GM13977 (cell line): Measurements from ENCODE around the gene RHO.

Experiments
- DNase-seq: peaks from one replicate; pipeline ENCODE4 v3.0.0; 2012; ENCODE audit warnings: low spot score
- in situ Hi-C: fragments of 300-500 bp; cut with MboI; formaldehyde crosslinking; loops from one replicate; pipeline ENCODE4 v1.12.0; 2022; ENCODE audit warnings: low sequenced_read_pairs, low pct_unique_long_range_greater_than_20kb, mixed read lengths, inconsistent platforms; ENCODE audit not compliant: unreplicated experiment
- TF ChIP-seq, protein P1 (sequence below): IDR thresholded peaks from 2 replicates; pipeline ENCODE4 v1.5.1; 2012; ENCODE audit warnings: mild to moderate bottlenecking, control low read depth; ENCODE audit not compliant: insufficient read depth; ENCODE audit errors: extremely low read depth, missing control alignments

Gene RHO

DNA sequence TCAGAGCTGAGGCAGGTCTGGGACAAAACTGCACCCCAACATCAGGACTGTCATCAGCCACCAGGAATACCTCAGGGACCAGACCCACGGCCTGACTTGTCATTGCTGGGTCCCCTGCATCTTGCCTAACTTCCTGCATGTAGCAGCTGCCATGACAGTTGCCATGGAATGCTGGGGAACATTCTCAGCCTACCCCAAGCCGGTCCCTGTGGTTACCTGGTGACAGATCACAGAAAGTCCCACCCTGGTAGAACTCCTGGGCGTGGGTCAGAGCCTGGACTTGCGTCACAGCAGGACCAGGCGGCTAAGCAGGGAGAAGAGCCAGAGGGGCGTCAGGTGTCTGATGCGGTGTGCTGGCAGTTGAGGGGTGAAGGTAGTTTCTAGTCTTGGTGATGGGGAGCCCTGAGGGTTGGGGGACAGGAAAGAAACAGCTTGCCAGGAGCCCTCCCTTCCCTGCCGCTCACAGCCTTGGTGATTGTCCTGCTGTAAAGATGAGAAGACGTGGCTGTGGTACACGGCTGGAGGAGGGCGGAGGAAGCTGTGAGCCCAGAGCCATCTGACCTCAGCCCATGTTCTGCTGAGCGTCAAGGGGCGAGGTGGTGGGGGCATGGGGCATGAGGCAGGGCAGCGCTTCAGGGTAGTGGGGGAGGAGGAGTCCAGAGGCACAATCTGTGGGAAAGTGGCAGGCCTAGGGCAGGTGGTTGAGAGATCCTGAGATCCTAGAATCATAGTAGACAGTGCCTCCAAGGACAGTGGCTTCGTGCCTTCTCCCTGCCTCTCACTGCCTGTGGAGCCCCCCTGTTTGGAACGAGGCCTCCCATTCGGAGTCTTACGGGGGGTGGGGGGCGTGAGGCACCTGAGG is 19.9 kb downstream of the RHO start:
- in situ Hi-C loops = no loop called here
- TF ChIP-seq, protein P1, sequence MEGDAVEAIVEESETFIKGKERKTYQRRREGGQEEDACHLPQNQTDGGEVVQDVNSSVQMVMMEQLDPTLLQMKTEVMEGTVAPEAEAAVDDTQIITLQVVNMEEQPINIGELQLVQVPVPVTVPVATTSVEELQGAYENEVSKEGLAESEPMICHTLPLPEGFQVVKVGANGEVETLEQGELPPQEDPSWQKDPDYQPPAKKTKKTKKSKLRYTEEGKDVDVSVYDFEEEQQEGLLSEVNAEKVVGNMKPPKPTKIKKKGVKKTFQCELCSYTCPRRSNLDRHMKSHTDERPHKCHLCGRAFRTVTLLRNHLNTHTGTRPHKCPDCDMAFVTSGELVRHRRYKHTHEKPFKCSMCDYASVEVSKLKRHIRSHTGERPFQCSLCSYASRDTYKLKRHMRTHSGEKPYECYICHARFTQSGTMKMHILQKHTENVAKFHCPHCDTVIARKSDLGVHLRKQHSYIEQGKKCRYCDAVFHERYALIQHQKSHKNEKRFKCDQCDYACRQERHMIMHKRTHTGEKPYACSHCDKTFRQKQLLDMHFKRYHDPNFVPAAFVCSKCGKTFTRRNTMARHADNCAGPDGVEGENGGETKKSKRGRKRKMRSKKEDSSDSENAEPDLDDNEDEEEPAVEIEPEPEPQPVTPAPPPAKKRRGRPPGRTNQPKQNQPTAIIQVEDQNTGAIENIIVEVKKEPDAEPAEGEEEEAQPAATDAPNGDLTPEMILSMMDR = no peak

DNA sequence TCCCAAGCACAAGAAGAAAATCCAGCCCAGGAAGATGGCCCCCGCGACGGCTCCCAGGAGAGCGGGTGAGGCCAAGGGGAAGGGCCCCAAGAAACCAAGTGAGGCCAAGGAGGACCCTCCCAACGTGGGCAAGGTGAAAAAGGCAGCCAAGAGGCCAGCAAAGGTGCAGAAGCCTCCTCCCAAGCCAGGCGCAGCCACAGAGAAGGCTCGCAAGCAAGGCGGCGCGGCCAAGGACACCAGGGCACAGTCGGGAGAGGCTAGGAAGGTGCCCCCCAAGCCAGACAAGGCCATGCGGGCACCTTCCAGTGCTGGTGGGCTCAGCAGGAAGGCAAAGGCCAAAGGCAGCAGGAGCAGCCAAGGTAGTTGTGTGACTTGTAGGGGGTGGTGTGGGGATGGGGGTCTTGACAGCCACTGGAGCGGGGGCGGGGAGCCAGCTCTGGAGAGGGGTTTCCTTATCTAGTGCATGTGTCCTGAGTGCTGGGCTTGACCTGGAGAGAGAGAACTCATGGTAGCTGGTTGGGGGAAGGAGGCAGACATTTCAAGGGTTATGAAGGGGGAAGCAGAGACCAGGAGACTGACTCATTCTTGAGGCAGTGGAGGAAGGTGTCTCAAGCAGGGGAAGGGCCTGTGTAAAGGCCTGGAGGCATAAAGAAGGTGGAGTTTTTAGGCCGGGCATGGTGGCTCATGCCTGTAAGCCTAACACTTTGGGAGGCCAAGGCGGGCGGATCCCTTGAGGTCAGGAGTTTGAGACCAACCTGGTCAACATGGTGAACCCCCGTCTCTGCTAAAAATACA is 20.8 kb downstream of the RHO start:
- no peak for DNase-seq
- in situ Hi-C loops = no loop called here
- TF ChIP-seq, protein P1 = no peak

More for the DNA sequence above, 19.9 kb downstream of the RHO start:
- DNase-seq = no peak

- no peak for DNase-seq
- TF ChIP-seq, protein P1 = no peak
- in situ Hi-C loops = no loop called here
Observed at GRCh38 chr3:129549805-129550204, 21.4 kb downstream of the RHO start.

GRCh38 chr3:129552287-129553050 is 24.0 kb downstream of the RHO start:
- TF ChIP-seq, protein P1 = no peak
- in situ Hi-C loops = no loop called here
- no peak for DNase-seq

DNA sequence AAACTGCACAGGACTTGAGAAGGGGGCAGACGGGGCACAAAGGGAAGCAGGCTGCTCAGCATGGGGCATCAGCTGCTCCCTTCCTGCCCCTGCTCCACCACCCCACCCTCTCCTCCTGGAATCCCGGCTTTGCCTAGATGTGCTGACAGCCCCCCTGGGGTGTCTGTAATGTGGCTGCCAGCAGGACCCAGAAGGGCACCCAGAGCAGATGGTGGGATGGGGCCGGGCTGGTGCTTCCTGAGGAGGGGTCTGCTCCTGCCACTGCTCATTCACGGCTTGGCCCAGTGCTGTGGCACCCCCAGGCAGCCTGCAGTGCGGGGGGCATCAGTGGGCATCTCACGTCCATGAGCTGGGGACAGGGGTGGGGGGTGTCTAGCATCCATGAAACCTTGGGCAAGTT is 24.7 kb downstream of the RHO start:
- DNase-seq = no peak
- in situ Hi-C loops = no loop called here
- TF ChIP-seq, protein P1 = no peak

DNA sequence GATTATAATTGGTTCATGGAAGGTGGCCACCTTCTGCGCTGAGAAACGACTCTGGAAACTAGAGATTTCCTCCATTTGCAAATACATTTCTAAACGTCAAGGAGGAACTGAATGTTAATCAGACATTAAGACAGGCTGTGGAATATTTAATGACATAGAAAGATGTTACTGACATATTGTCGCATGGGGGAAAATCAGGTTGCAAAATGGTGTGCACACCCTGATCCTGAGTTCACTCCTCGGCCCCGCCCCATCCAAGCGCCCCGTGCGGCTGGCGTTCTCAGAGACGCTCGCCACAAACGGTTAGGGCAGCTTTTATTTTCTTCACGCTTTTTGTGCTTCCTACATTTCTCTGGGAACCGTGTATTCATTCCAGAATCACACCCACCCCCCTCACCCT is 25.3 kb downstream of the RHO start:
- TF ChIP-seq, protein P1 = no peak
- in situ Hi-C loops = no loop called here
- no peak for DNase-seq
